ENCODE results near the gene MUC16.

Gene MUC16

GRCh38 chr19:9009431-9009830 lies 778 bp downstream of the MUC16 start:
- in situ Hi-C loops (cut with MboI; ENCODE audit: low sequenced_read_pairs): no loop called here

DNA sequence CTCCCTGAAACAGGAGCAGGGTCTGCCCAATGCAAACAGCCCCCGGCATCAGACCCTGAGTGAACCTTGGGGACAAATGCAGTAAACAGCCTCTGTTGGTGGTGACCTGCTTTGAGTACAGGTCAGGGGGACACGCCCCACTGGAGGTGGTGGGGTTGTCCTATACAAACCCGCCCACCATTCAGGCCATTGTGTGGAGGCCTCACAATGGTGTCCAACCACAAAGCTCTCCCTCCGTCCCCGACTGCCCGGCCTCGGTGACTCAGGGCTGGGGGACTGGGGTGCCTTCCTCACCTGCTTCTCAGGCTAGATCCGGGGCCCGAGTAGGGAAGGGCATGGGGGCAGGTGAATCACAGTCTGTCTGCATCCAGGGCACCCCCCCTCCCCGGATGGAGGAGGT lies 1.5 kb downstream of the MUC16 start:
- in situ Hi-C loops (cut with MboI; ENCODE audit: low sequenced_read_pairs): no loop called here

GRCh38 chr19:9000933-9001332 lies 9.3 kb downstream of the MUC16 start:
- in situ Hi-C loops (cut with MboI; ENCODE audit: low sequenced_read_pairs): no loop called here

GRCh38 chr19:8988204-8988603 lies 22.0 kb downstream of the MUC16 start:
- in situ Hi-C loops (cut with MboI; ENCODE audit: low sequenced_read_pairs): no loop called here

GRCh38 chr19:8986296-8986695 lies 23.9 kb downstream of the MUC16 start:
- in situ Hi-C loops (cut with MboI; ENCODE audit: low sequenced_read_pairs): no loop called here

DNA sequence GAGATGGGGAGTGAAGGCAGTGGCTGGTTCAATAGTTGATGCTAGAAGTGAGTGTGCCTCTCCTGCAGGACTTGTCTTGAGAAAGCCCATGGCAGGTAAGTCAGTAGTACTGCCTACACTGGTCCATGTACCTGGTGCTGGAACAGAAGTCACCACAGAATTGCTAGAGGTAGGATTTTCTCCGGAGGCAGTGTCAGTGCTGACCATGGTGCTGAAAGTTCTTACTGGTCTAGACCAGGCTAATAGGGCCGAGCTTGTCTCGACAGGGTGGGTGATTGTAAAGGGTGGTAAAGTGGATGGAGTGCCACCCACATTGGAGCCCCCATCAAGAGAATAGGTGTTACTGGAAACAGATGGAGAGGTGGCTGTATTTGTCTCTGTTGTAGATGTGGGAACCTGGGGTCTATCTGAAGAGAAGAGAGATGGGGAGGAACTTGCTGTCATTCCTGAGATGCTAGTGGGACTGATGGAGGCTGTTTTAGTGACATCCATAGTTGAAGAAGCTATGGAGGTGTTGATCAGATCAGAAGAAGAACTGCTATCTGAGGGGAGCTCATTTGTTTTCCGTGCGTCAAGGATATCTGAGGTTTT lies 36.6 kb downstream of the MUC16 start:
- in situ Hi-C loops (cut with MboI; ENCODE audit: low sequenced_read_pairs): no loop called here

GRCh38 chr19:8965887-8966286 lies 44.3 kb downstream of the MUC16 start:
- in situ Hi-C loops (cut with MboI; ENCODE audit: low sequenced_read_pairs): no loop called here

Data from HL-60/S4 (cell line).